ENCODE data around the gene TSHZ2.
"Not testable (repeated sequence)": the region's sequence is repeated elsewhere in the genome, so short reads cannot be mapped to it uniquely, and the experiment has no call there.

Gene TSHZ2

GRCh38 chr20:53427951-53428350 lies 455.8 kb downstream of the TSHZ2 start:
- Histone ChIP-seq H3K9me3 (ENCODE audit: low read length) (no peaks in the 10 kb centered on the region), H3K36me3 (ENCODE audit: insufficient read depth, low read length) (no peaks in the 10 kb centered on the region), H3K4me1 (ENCODE audit: insufficient read depth, low read length) (no peaks in the 10 kb centered on the region), H3K27me3 (ENCODE audit: control insufficient read depth in 1 of 2, insufficient read depth in 2 of 2, low read length in 2 of 2) (no peaks in the 10 kb centered on the region), H3K4me3 (ENCODE audit: low read depth in 1 of 2, low read length in 2 of 2) (no peak overlapping the region), H3K9ac (ENCODE audit: low read length) (no peak overlapping the region), H3K27ac (ENCODE audit: low read depth, low read length) (no peak overlapping the region)

DNA sequence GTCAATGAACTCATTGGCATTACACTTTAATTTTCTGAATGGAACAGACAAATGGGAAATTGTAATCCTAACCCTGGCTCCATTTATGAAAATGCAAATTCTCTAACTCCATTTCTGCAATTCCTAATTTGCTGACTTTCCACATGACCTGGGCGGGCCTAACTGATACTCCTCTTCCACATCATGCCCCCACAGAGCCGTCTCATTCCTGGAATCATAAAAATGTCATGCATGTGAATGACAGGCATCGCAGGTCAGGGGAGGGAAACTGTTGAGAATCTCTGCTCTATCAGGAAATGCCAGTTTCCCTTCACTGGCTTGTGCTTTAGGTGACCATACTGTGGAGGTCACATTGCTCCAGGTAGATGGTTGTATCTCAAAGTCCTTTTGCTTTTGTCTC lies 456.4 kb downstream of the TSHZ2 start:
- Histone ChIP-seq H3K27me3 (ENCODE audit: control insufficient read depth in 1 of 2, insufficient read depth in 2 of 2, low read length in 2 of 2) (no peaks in the 10 kb centered on the region), H3K36me3 (ENCODE audit: insufficient read depth, low read length) (no peaks in the 10 kb centered on the region), H3K4me1 (ENCODE audit: insufficient read depth, low read length) (no peaks in the 10 kb centered on the region), H3K4me3 (ENCODE audit: low read depth in 1 of 2, low read length in 2 of 2) (no peak overlapping the region), H3K9ac (ENCODE audit: low read length) (no peak overlapping the region), H3K27ac (ENCODE audit: low read depth, low read length) (no peak overlapping the region), H3K9me3 (ENCODE audit: low read length) (no peaks in the 10 kb centered on the region)

GRCh38 chr20:53428996-53429395 lies 456.8 kb downstream of the TSHZ2 start:
- Histone ChIP-seq H3K36me3 (ENCODE audit: insufficient read depth, low read length) (no peaks in the 10 kb centered on the region), H3K9me3 (ENCODE audit: low read length) (no peaks in the 10 kb centered on the region), H3K4me3 (ENCODE audit: low read depth in 1 of 2, low read length in 2 of 2) (no peak overlapping the region), H3K9ac (ENCODE audit: low read length) (no peak overlapping the region), H3K27ac (ENCODE audit: low read depth, low read length) (no peak overlapping the region), H3K4me1 (ENCODE audit: insufficient read depth, low read length) (no peaks in the 10 kb centered on the region), H3K27me3 (ENCODE audit: control insufficient read depth in 1 of 2, insufficient read depth in 2 of 2, low read length in 2 of 2) (no peaks in the 10 kb centered on the region)

- Histone ChIP-seq H3K27ac (ENCODE audit: low read depth, low read length) (no peak overlapping the region), H3K27me3 (ENCODE audit: control insufficient read depth in 1 of 2, insufficient read depth in 2 of 2, low read length in 2 of 2) (no peaks in the 10 kb centered on the region), H3K36me3 (ENCODE audit: insufficient read depth, low read length) (no peaks in the 10 kb centered on the region), H3K4me1 (ENCODE audit: insufficient read depth, low read length) (no peaks in the 10 kb centered on the region), H3K9ac (ENCODE audit: low read length) (no peak overlapping the region), H3K4me3 (ENCODE audit: low read depth in 1 of 2, low read length in 2 of 2) (no peak overlapping the region), H3K9me3 (ENCODE audit: low read length) (no peaks in the 10 kb centered on the region)
Measured at GRCh38 chr20:53434662-53435061, 462.5 kb downstream of the TSHZ2 start.

- not testable (repeated sequence) for H3K4me1 ChIP-seq (ENCODE audit: insufficient read depth, low read length); H3K27ac ChIP-seq (ENCODE audit: low read depth, low read length); H3K9me3 ChIP-seq (ENCODE audit: low read length); H3K9ac ChIP-seq (ENCODE audit: low read length); H3K4me3 ChIP-seq (ENCODE audit: low read depth in 1 of 2, low read length in 2 of 2); H3K27me3 ChIP-seq (ENCODE audit: control insufficient read depth in 1 of 2, insufficient read depth in 2 of 2, low read length in 2 of 2); H3K36me3 ChIP-seq (ENCODE audit: insufficient read depth, low read length)
Measured at GRCh38 chr20:53436927-53437326, 464.8 kb downstream of the TSHZ2 start.

- Histone ChIP-seq H3K27ac (ENCODE audit: low read depth, low read length) (no peak overlapping the region), H3K27me3 (ENCODE audit: control insufficient read depth in 1 of 2, insufficient read depth in 2 of 2, low read length in 2 of 2) (no peaks in the 10 kb centered on the region), H3K4me1 (ENCODE audit: insufficient read depth, low read length) (no peaks in the 10 kb centered on the region), H3K36me3 (ENCODE audit: insufficient read depth, low read length) (no peaks in the 10 kb centered on the region), H3K4me3 (ENCODE audit: low read depth in 1 of 2, low read length in 2 of 2) (no peak overlapping the region), H3K9ac (ENCODE audit: low read length) (no peak overlapping the region), H3K9me3 (ENCODE audit: low read length) (no peaks in the 10 kb centered on the region)
Measured at GRCh38 chr20:53438368-53438767, 466.2 kb downstream of the TSHZ2 start.

GRCh38 chr20:53439046-53439445 lies 466.9 kb downstream of the TSHZ2 start:
- Histone ChIP-seq H3K27ac (ENCODE audit: low read depth, low read length) (no peak overlapping the region), H3K27me3 (ENCODE audit: control insufficient read depth in 1 of 2, insufficient read depth in 2 of 2, low read length in 2 of 2) (no peaks in the 10 kb centered on the region), H3K36me3 (ENCODE audit: insufficient read depth, low read length) (no peaks in the 10 kb centered on the region), H3K4me1 (ENCODE audit: insufficient read depth, low read length) (no peaks in the 10 kb centered on the region), H3K4me3 (ENCODE audit: low read depth in 1 of 2, low read length in 2 of 2) (no peak overlapping the region), H3K9ac (ENCODE audit: low read length) (no peak overlapping the region), H3K9me3 (ENCODE audit: low read length) (no peaks in the 10 kb centered on the region)

DNA sequence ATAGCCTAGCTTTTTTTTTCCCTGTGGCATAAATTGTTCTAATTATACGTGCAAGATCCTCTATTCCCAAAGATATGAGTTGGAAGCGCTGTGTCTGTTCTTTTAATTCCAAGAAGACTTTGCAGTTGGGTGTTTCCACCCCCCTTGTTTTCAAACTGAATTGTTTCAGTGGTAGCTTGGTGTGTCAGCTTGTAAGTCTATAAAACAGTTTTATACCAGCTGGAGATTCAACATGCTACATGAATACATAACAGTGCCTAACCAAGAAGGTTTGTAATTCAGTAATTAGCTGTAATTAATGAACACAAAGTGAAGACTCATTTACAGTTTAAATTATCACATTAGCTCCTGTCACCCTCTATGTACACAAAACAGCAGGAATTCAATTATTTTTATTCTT lies 467.5 kb downstream of the TSHZ2 start:
- no peaks in the 10 kb centered on the region for H3K36me3 ChIP-seq (ENCODE audit: insufficient read depth, low read length)
- no peak overlapping the region for H3K4me3 ChIP-seq (ENCODE audit: low read depth in 1 of 2, low read length in 2 of 2)
- no peak overlapping the region for H3K9ac ChIP-seq (ENCODE audit: low read length)
- no peak overlapping the region for H3K27ac ChIP-seq (ENCODE audit: low read depth, low read length)
- H3K9me3 ChIP-seq (ENCODE audit: low read length) = no peaks in the 10 kb centered on the region
- no peaks in the 10 kb centered on the region for H3K27me3 ChIP-seq (ENCODE audit: control insufficient read depth in 1 of 2, insufficient read depth in 2 of 2, low read length in 2 of 2)
- no peaks in the 10 kb centered on the region for H3K4me1 ChIP-seq (ENCODE audit: insufficient read depth, low read length)

DNA sequence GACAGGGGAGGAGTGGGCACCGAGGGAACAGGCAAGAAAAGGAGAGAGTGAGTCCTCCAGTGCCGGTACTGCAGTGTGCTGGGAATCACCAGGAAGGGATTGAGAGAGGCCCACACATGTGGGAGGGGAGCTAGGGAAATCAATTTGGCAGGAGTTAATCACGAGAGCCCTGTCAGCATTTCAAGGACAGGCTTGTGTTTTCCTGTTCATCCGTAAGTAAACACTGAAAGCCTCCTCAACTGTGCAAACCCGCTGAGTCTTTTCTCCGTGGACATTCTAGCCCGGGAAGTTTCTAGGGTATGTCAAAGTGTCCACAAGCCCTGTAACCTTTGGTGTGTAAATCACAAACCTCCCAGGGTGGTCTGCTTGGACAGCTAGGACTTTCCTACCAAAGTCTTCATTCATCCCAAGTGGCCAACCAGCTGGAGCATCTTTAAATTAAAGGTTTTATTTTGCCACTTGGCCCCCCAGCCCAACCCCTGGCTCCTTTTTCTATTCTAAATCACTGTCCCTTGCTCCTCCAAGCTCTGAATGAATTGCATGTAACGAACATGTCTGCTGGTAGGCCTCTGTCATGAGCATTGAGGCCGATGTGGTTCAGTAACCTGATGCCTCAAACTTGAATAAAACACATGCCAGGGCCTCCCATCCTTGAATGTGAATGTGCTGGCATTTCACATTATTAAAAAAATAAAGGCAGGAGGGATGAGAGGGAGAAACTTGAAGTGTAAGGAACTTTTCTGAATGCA lies 472.4 kb downstream of the TSHZ2 start:
- Histone ChIP-seq H3K36me3 (ENCODE audit: insufficient read depth, low read length) (no peaks in the 10 kb centered on the region), H3K9me3 (ENCODE audit: low read length) (no peaks in the 10 kb centered on the region), H3K9ac (ENCODE audit: low read length) (no peak overlapping the region), H3K27me3 (ENCODE audit: control insufficient read depth in 1 of 2, insufficient read depth in 2 of 2, low read length in 2 of 2) (no peaks in the 10 kb centered on the region), H3K4me1 (ENCODE audit: insufficient read depth, low read length) (peaks cover 5% of the 10 kb centered on the region), H3K27ac (ENCODE audit: low read depth, low read length) (no peak overlapping the region), H3K4me3 (ENCODE audit: low read depth in 1 of 2, low read length in 2 of 2) (no peak overlapping the region)

GRCh38 chr20:53445321-53445731 lies 473.2 kb downstream of the TSHZ2 start:
- H3K9ac ChIP-seq (ENCODE audit: low read length) = no peak overlapping the region
- H3K27ac ChIP-seq (ENCODE audit: low read depth, low read length) = no peak overlapping the region
- no peaks in the 10 kb centered on the region for H3K27me3 ChIP-seq (ENCODE audit: control insufficient read depth in 1 of 2, insufficient read depth in 2 of 2, low read length in 2 of 2)
- H3K4me1 ChIP-seq (ENCODE audit: insufficient read depth, low read length) = peaks cover 5% of the 10 kb centered on the region
- H3K36me3 ChIP-seq (ENCODE audit: insufficient read depth, low read length) = no peaks in the 10 kb centered on the region
- no peaks in the 10 kb centered on the region for H3K9me3 ChIP-seq (ENCODE audit: low read length)
- H3K4me3 ChIP-seq (ENCODE audit: low read depth in 1 of 2, low read length in 2 of 2) = no peak overlapping the region

DNA sequence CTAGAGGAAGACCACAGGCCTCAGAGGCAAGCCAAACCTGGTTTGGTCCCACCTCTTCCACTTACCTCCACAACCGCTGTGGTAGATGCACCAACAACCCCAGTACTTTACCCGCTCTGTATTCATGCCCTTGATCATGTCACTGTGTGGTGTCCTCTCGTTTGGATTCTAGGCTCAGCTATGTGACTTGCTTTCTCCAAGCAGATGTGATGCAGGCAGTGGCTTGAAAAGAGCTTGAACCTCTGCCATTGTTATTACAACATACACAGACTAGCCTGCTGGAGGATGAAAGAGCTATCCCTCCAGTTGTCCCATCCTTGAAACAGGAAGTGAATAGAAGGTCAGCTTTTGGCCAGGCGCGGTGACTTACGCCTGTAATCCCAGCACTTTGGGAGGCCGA lies 473.8 kb downstream of the TSHZ2 start:
- H3K27me3 ChIP-seq (ENCODE audit: control insufficient read depth in 1 of 2, insufficient read depth in 2 of 2, low read length in 2 of 2) = no peaks in the 10 kb centered on the region
- H3K9me3 ChIP-seq (ENCODE audit: low read length) = no peaks in the 10 kb centered on the region
- H3K27ac ChIP-seq (ENCODE audit: low read depth, low read length) = no peak overlapping the region
- no peak overlapping the region for H3K9ac ChIP-seq (ENCODE audit: low read length)
- no peaks in the 10 kb centered on the region for H3K36me3 ChIP-seq (ENCODE audit: insufficient read depth, low read length)
- no peak overlapping the region for H3K4me3 ChIP-seq (ENCODE audit: low read depth in 1 of 2, low read length in 2 of 2)
- H3K4me1 ChIP-seq (ENCODE audit: insufficient read depth, low read length) = peaks cover 5% of the 10 kb centered on the region

DNA sequence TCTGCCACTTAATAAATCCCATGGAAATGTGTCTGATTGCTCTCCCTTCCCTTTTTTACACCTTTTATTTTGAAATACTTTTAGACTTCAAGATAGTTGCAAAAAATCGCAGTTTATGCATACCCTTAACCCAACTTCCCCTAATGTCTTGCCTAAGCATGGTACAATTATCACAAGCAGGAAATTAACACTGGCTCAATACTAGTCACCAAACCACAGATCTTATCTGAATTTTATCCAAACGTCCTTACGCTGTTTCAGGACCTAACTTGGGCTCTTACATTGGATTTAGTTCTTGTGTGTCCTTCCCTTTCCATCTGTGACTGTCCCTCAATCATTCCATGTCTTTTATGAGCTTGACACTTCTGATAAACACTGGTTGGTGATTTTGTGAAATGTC lies 475.2 kb downstream of the TSHZ2 start:
- Histone ChIP-seq H3K27me3 (ENCODE audit: control insufficient read depth in 1 of 2, insufficient read depth in 2 of 2, low read length in 2 of 2) (no peaks in the 10 kb centered on the region), H3K9ac (ENCODE audit: low read length) (no peak overlapping the region), H3K27ac (ENCODE audit: low read depth, low read length) (no peak overlapping the region), H3K36me3 (ENCODE audit: insufficient read depth, low read length) (no peaks in the 10 kb centered on the region), H3K9me3 (ENCODE audit: low read length) (no peaks in the 10 kb centered on the region), H3K4me1 (ENCODE audit: insufficient read depth, low read length) (peaks cover 5% of the 10 kb centered on the region), H3K4me3 (ENCODE audit: low read depth in 1 of 2, low read length in 2 of 2) (no peak overlapping the region)

Data from muscle layer of colon (tissue), 2 donors.